AG04450 (cell line): Measurements from ENCODE around the gene NFASC. TPM values are rescaled to one million over a fixed set of nuclear protein-coding genes. Genes with fewer than 3 reads are reported as not detected.

ENCODE experiments used
- CTCF ChIA-PET: fragments of 300-600, 350-600 bp; formaldehyde crosslinking; extraction: SDS; loops from one replicate; lab custom pipeline; 2022; ENCODE audit warnings: antibody characterized with exemption, inconsistent platforms; lab: Charles Lee
- POLR2A ChIA-PET: fragments of 350-600 bp; formaldehyde crosslinking; extraction: SDS; loops from one replicate; lab custom pipeline; 2021; ENCODE audit warnings: antibody characterized with exemption, inconsistent platforms; lab: Yijun Ruan, JAX
- DNase-seq: peaks from one replicate; pipeline ENCODE4 v3.0.0-alpha.2; 2011; ENCODE audit warnings: low read depth, low spot score
- H3K27ac ChIP-seq: one replicate; pipeline ENCODE4 v1.5.1; 2012; ENCODE audit warnings: low read depth, low read length, control low read depth
- H3K27me3 ChIP-seq: one replicate; pipeline ENCODE4 v1.6.0; 2012; ENCODE audit warnings: low read length; ENCODE audit not compliant: control insufficient read depth, insufficient read depth
- H3K4me3 ChIP-seq: 2 replicates; pipeline ENCODE4 v1.5.1; 2011; ENCODE audit warnings: mild to moderate bottlenecking, low read depth, low read length, control low read depth
- H3K9me3 ChIP-seq: 2 replicates; pipeline ENCODE4 v1.5.1; 2012; ENCODE audit warnings: low read length; ENCODE audit not compliant: control insufficient read depth, insufficient read depth
- polyA plus RNA-seq: library from polyadenylated mRNA; depleted of rRNA; stranded (reverse); fragments of >200 nt; gene quantifications from 2 replicates; pipeline ENCODE4 v1.2.3, GENCODE V29; 2011
- TF ChIP-seq, protein P1 (sequence below): IDR thresholded peaks from 2 replicates; pipeline ENCODE4 v1.5.1; 2011; ENCODE audit warnings: low read depth, low read length, control low read depth, inconsistent platforms

NFASC gene
- polyA plus RNA-seq, 1 experiment: 1.8 TPM

DNA sequence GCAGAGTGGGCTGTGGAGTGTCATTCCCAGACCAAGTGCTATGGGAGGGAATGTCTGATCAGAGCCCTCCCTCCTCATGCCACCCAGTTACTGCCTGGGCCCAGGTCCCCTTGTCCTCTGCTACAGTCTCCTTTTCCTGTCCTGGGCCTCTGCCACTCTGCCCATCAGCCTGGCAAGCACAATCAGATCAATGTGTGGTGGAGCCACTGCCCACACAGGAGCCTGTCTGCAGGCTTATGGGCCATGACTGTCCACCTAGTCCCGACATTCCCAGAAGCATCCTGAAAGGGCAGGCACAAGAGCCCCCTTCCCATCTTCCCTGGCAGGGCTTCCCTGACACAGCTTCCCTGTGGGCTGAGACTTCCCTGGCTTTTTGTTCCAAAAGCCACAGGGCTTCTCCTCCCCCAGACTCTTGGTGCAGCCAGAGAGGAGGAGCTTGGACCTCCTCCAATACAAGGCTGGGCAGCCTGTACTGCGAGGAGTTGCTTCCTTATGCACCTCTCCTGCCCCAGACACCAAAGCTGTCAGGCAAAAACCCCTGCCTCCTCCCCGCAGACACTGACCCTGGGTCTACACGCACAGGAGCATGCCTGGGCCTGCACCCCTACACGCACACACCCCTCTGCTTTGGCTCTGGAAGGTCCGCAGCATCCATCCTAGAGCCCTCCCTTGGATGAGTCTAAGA lies 143.2 kb downstream of the NFASC start:
- Histone ChIP-seq H3K27ac (no peak overlapping the region), H3K27me3 (peaks cover 44% of the 10 kb centered on the region), H3K4me3 (no peak overlapping the region), H3K9me3 (no peaks in the 10 kb centered on the region)
- TF ChIP-seq, protein P1, sequence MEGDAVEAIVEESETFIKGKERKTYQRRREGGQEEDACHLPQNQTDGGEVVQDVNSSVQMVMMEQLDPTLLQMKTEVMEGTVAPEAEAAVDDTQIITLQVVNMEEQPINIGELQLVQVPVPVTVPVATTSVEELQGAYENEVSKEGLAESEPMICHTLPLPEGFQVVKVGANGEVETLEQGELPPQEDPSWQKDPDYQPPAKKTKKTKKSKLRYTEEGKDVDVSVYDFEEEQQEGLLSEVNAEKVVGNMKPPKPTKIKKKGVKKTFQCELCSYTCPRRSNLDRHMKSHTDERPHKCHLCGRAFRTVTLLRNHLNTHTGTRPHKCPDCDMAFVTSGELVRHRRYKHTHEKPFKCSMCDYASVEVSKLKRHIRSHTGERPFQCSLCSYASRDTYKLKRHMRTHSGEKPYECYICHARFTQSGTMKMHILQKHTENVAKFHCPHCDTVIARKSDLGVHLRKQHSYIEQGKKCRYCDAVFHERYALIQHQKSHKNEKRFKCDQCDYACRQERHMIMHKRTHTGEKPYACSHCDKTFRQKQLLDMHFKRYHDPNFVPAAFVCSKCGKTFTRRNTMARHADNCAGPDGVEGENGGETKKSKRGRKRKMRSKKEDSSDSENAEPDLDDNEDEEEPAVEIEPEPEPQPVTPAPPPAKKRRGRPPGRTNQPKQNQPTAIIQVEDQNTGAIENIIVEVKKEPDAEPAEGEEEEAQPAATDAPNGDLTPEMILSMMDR: no peak
- ChIA-PET CTCF (no interaction called here), POLR2A (no interaction called here)
- DNase-seq: no peak

DNA sequence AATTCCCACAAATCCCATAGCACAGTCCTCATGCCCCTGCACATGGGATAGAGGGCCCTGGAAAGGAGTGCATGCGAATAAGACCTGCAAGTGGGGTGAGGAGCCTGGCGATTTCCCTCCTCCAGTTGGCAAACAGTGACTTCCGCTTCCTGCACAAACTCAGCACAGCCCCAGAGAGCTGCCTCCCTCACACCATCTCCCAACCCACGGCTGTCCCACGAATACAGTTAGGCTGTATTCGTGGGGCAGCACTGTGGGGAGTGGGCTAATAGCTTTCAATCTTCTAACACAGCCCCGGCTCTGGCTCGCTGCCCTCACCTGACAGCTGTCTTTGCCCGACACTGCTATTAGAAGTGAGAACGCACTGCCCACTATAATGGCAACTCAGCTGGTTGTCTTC lies 144.1 kb downstream of the NFASC start:
- DNase-seq: no peak
- Histone ChIP-seq H3K4me3 (no peak overlapping the region), H3K9me3 (no peaks in the 10 kb centered on the region), H3K27me3 (peaks cover 44% of the 10 kb centered on the region), H3K27ac (no peak overlapping the region)
- TF ChIP-seq, protein P1: no peak
- ChIA-PET CTCF (interaction anchor here (0.7 kb wide), 1 partner anchor 25 kb away, joined by 3 read pairs; no protein-coding TSS in a partner anchor), POLR2A (no interaction called here)

GRCh38 chr1:205015241-205015640 lies 144.6 kb downstream of the NFASC start:
- ChIA-PET POLR2A (no interaction called here), CTCF (interaction anchor here (0.7 kb wide), 1 partner anchor 26 kb away, joined by 3 read pairs; no protein-coding TSS in a partner anchor)
- Histone ChIP-seq H3K9me3 (no peaks in the 10 kb centered on the region), H3K27ac (no peak overlapping the region), H3K27me3 (peaks cover 44% of the 10 kb centered on the region), H3K4me3 (no peak overlapping the region)
- TF ChIP-seq, protein P1: no peak
- no peak for DNase-seq

- Histone ChIP-seq H3K4me3 (no peak overlapping the region), H3K27me3 (peaks cover 47% of the 10 kb centered on the region), H3K9me3 (no peaks in the 10 kb centered on the region), H3K27ac (no peak overlapping the region)
- ChIA-PET POLR2A (no interaction called here), CTCF (no interaction called here)
- no peak for DNase-seq
- TF ChIP-seq, protein P1: no peak
These were observed 145.4 kb downstream of the NFASC start for GRCh38 chr1:205016075-205016474.

GRCh38 chr1:205016584-205016983 lies 145.9 kb downstream of the NFASC start:
- Histone ChIP-seq H3K9me3 (no peaks in the 10 kb centered on the region), H3K27me3 (peaks cover 47% of the 10 kb centered on the region), H3K27ac (no peak overlapping the region), H3K4me3 (no peak overlapping the region)
- POLR2A ChIA-PET: no interaction called here
- CTCF ChIA-PET: no interaction called here
- TF ChIP-seq, protein P1: no peak
- no peak for DNase-seq
